GM10266 (cell line): ENCODE data around the gene ZMYND15.

Experiments
- DNase-seq: peaks from one replicate; pipeline ENCODE4 v3.0.0; 2012; ENCODE audit errors: extremely low spot score
- CTCF ChIP-seq: IDR thresholded peaks from 2 replicates; pipeline ENCODE4 v1.5.1; 2012; ENCODE audit warnings: mild to moderate bottlenecking, low read depth; ENCODE audit not compliant: control insufficient read depth, insufficient read depth; ENCODE audit errors: missing control alignments

ZMYND15 gene

GRCh38 chr17:4788159-4788806 lies 48.6 kb downstream of the ZMYND15 start:
- DNase-seq, result no peak
- no peak for TF ChIP-seq CTCF

GRCh38 chr17:4788807-4789700 lies 49.4 kb downstream of the ZMYND15 start, which contains the start of gene GLTPD2:
GLTPD2 (plus strand) TSS chr17:4788964; CDS start chr17:4789012, 48 bp downstream.
- no peak for DNase-seq
- no peak for TF ChIP-seq CTCF

- no peak for TF ChIP-seq CTCF
Observed at GRCh38 chr17:4789701-4789950, 50.0 kb downstream of the ZMYND15 start.

GRCh38 chr17:4789951-4790704 lies 50.5 kb downstream of the ZMYND15 start:
- DNase-seq, result peak; percentile 94
- TF ChIP-seq CTCF, result peak; percentile 84

More at GRCh38 chr17:4789701-4789950, 50.0 kb downstream of the ZMYND15 start:
- DNase-seq, result no peak

- DNase-seq, result no peak
- TF ChIP-seq CTCF, result no peak
Observed at GRCh38 chr17:4790705-4791088, 51.1 kb downstream of the ZMYND15 start.

- no peak for DNase-seq
- TF ChIP-seq CTCF, result no peak
Observed at GRCh38 chr17:4795168-4795567, 55.5 kb downstream of the ZMYND15 start.
